Stimulated activated CD4-positive, alpha-beta T cell treated with anti-CD3 and anti-CD28 coated beads, Interleukin-2, amount 100 ng/mL, for 4 hours (primary cell): ENCODE results near the gene NUB1.
"Not testable (repeated sequence)": the region's sequence is repeated elsewhere in the genome, so short reads cannot be mapped to it uniquely, and the experiment has no call there.

ENCODE experiments used
- DNase-seq: peaks from one replicate; pipeline ENCODE4 v3.0.0-alpha.2; 2020; ENCODE audit warnings: low read depth

The NUB1 gene, protein sequence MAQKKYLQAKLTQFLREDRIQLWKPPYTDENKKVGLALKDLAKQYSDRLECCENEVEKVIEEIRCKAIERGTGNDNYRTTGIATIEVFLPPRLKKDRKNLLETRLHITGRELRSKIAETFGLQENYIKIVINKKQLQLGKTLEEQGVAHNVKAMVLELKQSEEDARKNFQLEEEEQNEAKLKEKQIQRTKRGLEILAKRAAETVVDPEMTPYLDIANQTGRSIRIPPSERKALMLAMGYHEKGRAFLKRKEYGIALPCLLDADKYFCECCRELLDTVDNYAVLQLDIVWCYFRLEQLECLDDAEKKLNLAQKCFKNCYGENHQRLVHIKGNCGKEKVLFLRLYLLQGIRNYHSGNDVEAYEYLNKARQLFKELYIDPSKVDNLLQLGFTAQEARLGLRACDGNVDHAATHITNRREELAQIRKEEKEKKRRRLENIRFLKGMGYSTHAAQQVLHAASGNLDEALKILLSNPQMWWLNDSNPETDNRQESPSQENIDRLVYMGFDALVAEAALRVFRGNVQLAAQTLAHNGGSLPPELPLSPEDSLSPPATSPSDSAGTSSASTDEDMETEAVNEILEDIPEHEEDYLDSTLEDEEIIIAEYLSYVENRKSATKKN

DNA sequence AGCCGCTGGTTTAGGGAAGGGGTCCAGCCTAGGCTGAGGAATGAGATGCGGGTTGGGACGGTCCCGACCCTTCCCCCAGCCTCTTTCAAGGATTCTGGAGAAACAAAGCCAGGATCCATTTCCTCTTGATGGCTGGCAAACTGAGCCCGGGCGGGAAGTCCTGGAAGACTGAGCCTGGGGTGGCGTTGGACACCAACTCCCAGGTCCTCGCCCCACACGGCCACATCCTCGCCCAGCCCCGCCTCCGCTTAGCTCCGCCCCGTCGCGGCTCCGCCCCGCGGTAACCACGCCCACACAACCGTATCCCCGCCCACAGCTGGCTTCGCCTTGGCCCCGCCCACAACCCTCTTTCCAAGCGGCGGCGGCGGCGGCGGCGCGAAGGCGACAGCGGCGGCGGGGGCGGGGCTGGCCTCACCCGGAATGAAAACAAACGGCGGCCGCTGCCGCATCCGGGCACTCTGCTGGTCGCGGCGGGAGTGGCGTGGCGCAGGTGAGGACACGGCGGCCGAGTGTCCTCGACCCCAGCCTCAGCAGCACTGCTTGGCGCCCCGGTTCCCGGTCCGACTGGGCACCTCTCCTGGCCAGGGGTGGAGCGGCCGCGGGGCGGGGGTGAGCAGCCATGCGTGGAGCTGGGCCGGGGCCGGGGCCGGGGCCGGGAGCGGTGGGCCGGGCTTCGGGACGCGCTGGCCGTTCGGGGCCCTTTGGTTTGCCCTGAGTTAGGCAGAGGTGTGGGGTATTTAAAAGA, at the start of gene NUB1:
TSS of gene NUB1 (plus strand) at position 456 of the 745 bp plus-strand sequence. CDS start 3,538 bp downstream, outside the sequence.
- peak; percentile 86 for DNase-seq

DNA sequence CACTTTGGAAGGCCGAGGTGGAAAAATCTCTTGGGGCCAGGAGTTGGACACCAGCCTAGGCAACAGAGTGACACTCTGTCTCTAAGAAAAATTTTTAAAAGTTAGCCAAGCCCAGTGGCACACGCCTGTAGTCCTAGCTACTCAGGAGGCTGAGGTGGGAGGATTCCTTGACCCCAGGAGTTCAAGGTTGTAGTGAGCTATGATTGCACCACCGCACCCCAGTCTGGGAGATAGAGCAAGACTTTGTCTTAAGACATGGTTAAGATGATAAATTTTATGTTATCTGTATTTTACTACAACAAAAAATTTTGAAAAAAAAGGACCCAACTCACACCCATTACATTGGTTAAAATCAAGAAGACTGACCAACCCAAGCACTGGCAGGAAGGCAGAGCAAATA, 48.8 kb upstream of the NUB1 start:
- no peak for DNase-seq

DNA sequence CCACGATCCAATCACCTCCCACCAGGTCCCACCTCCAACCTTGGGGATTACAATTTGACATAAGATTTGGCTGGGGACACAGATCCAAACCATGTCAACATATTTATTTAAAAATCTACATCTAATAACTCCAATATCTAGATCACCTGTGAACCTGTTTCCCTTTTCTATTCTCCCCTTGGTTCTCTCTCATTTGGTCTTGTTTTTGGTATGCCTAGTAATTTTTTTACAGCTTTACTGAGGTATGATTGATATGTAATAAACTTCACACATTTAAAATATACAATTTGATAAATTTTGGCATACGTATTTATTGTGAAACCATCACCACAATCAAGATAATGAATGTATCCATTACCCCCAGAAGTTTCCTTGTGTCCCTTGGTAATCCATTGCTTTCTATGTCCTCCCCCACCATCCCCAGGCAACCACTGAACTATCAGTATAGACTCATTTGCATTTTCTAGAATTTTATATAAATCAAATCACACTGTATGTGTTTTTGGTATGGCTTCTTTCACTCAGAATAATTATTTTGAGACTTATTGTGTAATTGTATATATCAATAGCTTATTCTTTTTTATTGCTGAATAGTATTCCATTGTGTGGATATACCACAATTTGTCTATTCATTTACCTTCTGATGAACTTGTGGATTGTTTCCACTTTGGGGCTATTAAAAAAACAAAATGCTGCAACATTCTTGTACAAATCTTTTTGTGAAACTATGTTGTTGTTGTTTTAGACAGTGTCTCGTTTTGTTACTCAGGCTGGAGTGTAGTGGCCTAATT, 45.2 kb upstream of the NUB1 start:
- DNase-seq, result no peak

DNA sequence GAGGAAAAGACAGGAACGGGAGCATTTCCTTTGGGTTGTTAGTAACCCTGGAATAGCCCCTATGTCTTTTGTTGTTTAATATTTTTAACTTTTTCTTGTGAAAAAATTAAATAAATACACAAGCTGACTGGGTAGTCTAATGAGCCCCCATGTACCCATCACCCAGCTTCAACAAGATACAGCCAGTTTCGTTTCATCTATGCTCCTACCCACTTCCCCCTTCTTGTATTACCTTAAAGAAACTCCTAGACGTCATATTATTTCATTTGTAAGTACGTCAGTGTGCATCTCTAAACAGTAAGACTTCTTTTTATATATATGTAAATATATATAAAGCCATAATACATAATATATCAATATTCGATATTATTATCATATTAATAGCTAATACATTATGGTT, 42.8 kb upstream of the NUB1 start:
- DNase-seq, result no peak

DNA sequence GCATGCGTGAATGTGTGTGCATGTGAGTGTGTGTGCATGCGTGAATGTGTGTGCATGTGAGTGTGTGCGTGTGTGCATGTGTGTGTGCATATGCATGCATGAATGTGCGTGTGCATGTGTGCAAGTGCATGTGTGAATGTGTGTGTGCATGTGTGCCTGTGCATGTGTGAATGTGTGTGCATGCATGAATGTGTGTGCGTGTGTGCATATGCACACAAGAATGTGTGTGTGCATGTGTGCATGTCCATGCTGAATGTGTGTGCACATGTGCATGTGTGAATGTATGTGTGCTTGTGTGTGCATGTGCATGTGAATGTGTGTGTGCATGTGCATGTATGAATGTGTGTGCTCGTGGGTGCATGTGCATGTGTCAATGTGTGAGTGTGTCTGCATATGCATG, 42.1 kb upstream of the NUB1 start:
- DNase-seq, result no peak

DNA sequence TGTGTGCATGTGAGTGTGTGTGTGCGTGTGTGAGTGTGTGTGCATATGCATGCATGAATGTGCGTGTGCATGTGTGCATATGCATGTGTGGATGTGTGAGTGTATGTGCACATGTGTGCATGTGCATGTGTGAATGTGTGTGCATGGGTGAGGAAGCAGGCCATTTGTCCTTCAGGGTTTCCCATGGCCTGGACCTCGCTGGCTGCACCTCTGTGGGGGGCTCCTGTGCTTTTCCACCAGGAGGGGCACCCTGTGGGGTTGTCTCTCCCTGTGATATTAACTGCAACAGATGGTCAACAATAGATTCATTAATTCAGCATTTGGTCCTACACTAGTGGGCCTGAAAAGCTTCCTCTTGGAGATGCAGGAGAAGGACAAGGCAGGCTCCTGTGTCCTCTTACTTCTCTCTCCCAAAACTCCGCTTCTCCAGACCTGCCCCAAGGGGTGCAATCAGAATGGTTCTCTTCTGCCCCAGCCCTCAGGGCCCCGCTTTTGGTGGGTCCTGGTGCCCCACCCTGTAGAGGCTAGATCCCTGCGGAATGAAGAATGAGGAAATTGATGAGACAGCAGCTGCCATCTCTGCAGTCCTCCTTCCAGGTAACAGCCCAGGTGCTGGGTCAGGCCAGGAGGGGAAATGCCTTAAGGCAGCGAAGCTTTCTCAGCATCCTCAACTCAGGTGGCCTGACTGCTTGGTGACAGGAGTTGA, 41.5 kb upstream of the NUB1 start:
- no peak for DNase-seq

DNA sequence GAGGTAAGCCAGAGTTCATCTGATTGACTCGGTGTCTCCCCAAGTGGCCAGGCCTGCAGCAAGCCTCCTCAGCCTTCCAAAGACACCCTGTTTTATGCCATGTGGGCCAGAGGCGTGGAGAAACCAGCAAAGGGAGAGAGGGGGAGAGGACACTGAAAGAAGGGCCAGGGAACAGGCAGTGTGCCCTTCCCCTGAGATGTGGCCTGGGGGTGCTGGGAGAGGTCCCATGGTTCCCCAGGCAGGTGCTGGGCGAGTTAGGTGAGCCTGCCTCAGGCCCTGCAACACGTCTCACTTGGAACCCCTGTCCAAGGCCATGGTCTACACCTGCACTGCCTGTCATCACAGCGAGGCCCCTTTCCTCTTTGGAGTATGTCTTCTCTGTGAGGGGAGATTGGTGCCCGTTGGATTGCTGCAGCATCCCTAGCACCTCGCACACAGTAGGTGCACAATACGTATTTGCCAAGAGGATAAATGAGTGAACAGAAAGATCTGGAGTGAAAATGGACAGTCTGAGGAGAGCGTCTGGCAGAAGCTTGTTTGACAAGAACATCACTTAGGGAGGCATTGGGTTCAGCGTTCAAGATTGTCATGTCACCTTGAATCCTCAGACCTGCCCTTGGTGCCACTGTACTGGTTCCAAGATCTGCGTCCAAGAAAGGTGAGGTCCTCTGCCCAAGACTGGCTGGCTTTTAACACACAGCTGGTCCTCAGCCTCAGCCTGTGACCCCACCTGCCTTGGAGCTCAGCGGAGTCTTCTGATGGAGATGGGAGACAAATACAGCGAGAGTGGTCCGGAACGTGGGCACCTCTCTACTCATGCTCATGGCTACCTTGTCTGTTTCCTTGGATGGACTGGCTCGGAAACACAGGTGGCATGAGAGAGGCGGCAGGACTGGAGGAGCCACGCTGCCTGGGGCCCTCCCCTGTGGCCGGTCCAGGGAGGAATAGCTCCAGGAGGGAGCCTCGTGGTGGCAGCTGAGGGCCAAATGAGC, 39.8 kb upstream of the NUB1 start:
- DNase-seq, result no peak

DNA sequence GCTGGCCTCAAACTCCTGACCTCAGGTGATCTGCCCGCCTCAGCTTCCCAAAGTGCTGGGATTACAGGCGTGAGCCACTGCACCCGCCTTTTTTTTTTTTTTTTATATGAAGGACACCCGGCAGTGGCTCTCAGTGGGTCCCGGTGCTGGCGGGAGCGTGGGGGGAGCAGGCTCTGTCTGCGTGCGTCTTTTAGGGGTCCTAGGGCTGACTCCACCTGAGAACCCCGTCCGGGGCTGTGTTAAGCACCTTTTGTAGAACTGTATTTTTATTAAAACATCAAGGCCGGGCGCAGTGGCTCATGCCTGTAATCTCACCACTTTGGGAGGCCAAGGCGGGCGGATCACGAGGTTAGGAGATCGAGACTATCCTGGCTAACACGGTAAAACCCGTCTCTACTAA, 37.4 kb upstream of the NUB1 start:
- DNase-seq, result not testable (repeated sequence)

DNA sequence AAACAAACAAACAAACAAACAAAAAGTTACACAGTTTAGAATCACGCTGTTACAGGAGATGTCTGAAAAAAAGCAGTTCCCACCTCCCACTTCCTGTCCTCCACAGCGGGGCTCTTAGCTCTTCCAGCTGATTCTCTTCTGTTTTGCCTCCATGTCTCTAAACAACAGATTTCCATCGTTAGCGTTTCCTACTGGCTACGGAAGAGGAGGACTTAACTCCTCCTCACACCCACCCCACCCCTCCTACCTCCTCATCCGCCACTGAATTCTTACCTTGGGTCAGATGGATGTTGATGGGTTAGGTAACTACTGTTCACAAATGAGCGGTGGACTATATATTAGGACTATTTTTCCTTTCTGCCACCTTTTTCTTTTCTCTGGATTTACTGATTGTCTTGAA, 36.8 kb upstream of the NUB1 start:
- DNase-seq, result no peak

DNA sequence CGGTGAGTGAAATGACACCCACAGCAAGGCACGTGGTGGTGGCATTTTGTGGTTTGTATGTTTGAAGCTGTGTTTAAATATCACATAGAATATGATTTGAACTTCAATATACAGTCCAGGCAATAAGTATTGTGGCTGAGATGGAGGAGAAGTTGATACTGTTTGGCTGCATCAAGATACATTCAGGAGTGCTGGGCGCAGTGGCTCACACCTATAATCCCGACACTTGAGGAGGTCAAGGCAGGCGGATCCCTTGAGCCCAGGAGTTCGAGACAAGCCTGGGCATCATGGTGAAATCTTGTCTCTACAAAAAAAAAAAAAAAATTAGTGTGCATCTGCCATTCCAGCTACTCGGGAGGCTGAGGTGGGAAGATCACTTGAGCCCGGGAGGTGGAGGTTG, 35.2 kb upstream of the NUB1 start:
- DNase-seq, result no peak

DNA sequence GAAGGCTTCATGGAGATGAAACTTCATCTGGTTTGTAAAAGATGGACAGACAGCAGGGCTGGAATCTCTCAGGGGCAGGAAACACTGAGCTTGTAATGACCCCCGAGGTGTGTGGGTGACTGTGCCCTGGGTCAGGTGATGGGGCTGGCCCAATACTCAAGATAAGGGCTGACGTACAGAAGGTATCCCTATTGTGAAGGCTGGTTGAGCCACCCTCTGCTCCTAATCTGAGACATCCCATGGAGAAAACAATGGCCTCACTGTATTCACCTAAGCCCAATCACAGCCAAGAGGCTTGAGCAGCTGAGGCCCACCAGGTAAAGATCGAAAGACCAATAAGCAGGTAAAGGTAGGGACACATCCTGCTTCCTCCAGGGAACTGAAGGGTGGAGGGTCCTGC, 34.8 kb upstream of the NUB1 start:
- DNase-seq, result no peak

DNA sequence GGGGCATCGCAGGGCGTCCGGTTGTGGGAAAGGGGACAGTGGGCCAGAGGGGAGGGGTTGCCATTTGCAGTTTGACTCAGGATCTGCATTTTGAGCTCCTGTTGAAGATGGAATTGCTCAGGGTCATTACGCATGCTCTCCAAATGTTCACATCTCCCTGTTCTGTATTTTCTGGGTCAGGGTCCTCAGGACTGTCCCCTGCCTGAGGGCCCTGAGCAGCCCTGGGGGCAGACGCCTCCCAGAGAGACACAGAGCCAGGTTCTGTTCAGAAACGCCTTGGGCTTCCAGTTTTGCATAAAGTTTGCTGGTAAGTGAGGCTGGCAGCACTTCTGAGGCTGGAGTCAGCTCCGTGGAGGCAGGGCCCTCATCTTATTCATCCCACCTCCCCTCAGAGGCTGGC, 34.1 kb upstream of the NUB1 start:
- no peak for DNase-seq

DNA sequence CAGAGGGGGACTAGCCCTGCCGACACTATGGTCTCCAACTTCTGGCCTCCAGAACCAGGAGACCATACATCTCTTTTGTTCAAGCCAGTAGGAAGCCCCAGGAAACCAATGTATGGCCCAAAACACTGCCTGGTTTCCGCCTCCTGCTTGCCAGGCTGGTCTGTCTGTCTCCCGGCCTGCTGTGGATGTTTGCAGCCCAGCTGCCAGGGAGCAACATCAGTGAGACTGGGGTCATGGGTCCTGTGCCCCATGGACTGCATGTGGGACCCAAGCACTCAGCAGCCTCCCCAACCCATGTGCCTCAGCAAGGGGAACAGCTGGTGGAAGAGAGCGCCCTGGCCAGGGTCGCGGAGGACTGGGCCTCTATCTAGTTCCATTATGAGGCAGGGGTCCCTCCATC, 33.4 kb upstream of the NUB1 start:
- no peak for DNase-seq

DNA sequence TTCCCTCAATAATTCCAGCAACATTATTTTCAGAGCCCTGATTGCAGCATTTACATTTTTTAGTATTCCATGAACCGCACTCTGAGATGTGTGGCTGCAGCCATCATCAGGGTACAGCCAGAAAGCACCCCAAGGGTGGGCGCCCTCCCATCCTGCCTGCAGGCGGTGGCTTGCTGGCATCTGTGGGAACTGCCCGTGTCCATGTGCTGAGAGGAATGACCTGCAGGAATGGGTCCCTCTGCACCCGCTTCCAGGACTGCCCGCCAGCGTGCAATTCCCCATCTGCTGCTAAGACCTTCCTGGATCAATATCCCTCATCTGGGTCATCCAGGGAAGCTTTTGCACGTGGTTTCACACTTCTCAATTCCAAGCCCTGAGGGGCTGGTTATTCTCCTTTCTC, 32.8 kb upstream of the NUB1 start:
- DNase-seq, result no peak

DNA sequence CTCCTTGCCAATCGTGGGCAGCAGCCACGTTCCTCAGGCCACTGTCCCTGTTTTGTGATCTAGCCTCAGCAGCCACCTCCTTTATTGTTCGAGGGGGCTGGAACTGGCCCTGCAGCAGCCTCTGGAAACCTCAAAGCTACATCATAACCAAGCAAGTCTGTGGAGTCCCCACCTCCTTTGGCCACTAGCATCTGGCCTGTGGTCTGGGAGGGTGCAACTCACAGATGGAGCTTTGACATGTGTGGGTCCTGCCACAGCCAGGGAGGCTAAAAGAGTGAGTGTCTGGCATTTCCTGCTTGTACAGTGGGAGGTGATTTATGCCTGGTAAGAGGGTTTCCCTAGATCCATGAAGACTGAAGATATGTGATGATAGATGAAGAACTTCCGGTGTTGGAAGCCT, 32.3 kb upstream of the NUB1 start:
- no peak for DNase-seq

DNA sequence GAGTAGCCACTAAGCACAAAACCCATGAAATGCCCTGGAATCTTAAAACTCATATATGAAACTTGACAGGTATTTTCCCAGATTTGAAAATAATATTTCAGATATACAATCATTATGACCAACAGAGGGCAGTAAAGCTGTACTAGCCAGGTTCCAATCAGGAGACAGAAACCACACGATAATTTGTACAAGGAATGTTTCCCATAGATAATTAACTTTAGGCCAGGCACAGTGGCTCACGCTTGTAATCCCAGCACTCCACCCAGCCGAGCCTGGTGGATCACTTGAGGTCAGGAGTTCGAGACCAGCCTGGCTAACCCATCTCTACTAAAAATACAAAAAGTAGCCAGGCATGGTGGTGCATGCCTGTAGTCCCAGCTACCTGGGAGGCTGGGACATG, 31.0 kb upstream of the NUB1 start:
- DNase-seq, result no peak

DNA sequence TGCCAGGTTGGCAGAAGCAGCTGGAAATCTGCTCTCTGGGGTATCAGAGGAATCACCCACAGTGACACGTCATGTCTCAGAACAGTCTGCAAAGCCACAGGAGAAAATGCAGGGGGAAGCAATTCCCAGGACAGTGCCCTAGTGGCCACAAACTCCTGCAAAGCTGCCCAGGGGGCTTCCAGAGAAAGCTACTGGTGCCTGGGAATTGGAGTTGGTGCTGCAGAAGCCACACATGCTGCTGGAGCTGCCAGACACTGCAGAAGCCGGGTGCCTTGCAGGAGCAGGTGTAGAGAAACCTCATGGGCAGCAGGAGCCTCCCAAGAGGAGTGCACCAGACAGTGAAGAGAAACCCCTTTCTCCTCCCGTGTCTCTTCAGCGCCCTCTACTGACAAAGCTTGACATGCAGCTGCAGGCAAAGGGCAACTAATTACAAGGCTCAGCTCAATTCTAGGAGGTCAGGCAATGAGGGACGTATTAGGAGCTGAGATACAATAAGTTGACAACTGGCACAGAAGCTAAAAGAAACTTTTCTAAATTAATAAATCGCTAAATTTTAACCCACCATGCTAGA, 30.2 kb upstream of the NUB1 start:
- no peak for DNase-seq

DNA sequence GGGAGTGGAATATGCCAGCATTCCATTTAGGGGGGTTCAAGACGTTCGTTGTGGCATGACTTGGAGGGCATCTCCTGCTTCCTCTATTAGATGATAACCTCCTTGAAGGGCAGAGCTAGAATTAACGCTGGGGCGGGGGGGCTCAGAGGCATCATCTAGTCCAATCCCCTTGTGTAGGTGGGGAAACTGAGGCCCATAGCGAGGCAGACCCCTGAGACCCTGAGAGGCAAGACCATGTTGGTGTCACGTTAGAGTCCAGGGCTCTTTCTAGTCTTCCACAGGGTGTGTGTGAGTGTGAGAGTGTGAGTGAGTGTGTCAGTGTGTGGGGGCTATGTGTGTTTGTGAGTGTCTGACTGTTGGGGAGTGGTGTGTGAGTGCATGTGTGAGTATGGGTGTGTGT, 29.3 kb upstream of the NUB1 start:
- DNase-seq, result no peak

DNA sequence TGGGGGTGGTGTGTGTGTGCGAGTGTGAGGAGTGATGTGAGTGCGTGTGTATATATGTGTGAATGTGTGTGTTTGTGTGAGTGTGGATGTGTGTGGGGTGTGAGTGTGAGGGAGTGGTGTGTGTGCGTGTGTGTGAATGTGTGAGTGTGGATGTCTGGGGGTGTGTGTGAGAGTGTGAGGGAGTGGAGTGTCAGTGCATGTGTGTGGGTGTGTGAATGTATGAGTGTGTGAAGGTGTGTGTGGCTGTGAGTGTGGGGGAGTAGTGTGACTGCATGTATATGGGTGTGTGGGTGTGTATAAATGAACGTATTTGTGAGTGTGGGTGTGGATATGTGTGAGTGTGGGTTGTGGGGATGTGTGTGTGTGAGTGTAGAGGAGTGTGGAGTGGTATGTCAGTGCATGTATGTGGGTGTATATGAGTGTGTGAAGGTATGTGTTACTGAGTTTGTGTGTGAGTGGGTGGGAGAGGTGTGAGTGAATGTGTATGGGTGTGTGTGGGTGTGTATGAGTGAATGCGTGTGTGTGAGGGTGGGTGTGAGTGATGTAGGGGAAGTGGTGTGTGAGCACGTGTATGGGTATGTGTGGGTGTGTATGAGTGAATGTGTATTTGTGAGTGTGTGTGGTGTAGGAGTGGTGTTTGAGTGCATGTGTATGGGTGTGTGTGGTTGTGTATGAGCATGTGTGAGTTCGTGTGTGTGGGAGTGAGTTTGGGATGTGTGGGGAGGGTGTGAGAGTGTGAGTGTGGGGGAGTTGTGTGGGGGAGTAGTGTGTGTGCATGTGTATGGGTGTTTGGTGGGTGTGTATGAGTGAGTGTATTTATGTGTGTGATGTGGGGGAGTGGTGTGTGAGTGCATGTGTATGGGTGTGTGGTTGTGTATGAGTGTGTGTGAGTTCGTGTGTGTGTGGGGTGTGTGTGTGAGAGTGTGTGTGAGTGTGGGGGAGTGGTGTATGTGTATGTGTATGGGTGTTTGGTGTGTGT, 28.5 kb upstream of the NUB1 start:
- no peak for DNase-seq
